K562 (cell line): ENCODE measurements around the gene DNAJB2. TPM values are rescaled to one million over a fixed set of nuclear protein-coding genes. Genes with fewer than 3 reads are reported as not detected.

Experiments
- ATAC-seq: fragments of 200-7000 bp; cut with Tn5 transposase; 3 replicates; pipeline ENCODE4 v1.9.1; 2020; ENCODE audit warnings: moderate library complexity
- BruUV-seq: library from RNA; stranded (reverse); fragments of 400-500 nt; replicated peaks from 2 replicates; lab custom pipeline; 2021; lab: Mats Ljungman, UMichigan
- CTCF ChIA-PET: fragments of 300-600 bp; formaldehyde crosslinking; extraction: SDS; loops from one replicate; lab custom pipeline; 2021; ENCODE audit warnings: low intra/inter-chr PET ratio; lab: Yijun Ruan, JAX
- POLR2A ChIA-PET: fragments of 300-600, 350-650 bp; sonication (Branson Sonifier 250); formaldehyde crosslinking; extraction: SDS; loops from one replicate; lab custom pipeline; 2021; ENCODE audit warnings: antibody characterized with exemption, inconsistent platforms; lab: Yijun Ruan, JAX
- DNase-seq, 4 experiments: peaks; one replicate each; pipeline versions ENCODE4 v3.0.0 to v3.0.0-alpha.2; 2011 to 2018; ENCODE audit warnings: low spot score in 3 of 4, mixed read lengths in 3 of 4; ENCODE audit errors: extremely low read depth in 1 of 4
- FAIRE-seq: peaks from 2 replicates; lab custom pipeline; 2011; peaks lifted over from hg19 to GRCh38; lab: Jason Lieb, UNC
- H2AFZ ChIP-seq: 2 replicates; pipeline ENCODE4 v1.6.0; 2011; ENCODE audit warnings: low read depth, low read length, control low read depth, inconsistent platforms
- H3K27ac ChIP-seq: fragments of 200-600 bp; 3 replicates; pipeline ENCODE4 v1.8.0; 2011; ENCODE audit warnings: low read depth, mild to moderate bottlenecking, control low read depth, inconsistent platforms, low read length, moderate library complexity, mixed read lengths; ENCODE audit errors: extremely low read depth
- H3K27me3 ChIP-seq, 2 experiments: fragments of 300-600 bp in 1 of 2; 2 replicates in 1 of 2; 3 replicates in 1 of 2; pipeline versions ENCODE4 v1.6.0 to v1.8.0; 2011; ENCODE audit warnings: inconsistent platforms in 2 of 2, low read length in 2 of 2, mild to moderate bottlenecking in 1 of 2, mixed read lengths in 1 of 2, moderate library complexity in 1 of 2; ENCODE audit not compliant: control insufficient read depth in 2 of 2, insufficient read depth in 2 of 2
- H3K36me3 ChIP-seq: fragments of 300-600 bp; 3 replicates; pipeline ENCODE4 v1.8.0; 2011; ENCODE audit warnings: mild to moderate bottlenecking, low read length, inconsistent platforms; ENCODE audit not compliant: control insufficient read depth, insufficient read depth
- H3K4me1 ChIP-seq, 2 experiments: fragments of 200-600 bp in 1 of 2; replicated peaks in 1 of 2; 2 replicates in 1 of 2; 3 replicates in 1 of 2; pipeline versions ENCODE4 v1.5.1 to v1.8.0; 2011; ENCODE audit warnings: inconsistent platforms in 2 of 2, low read length in 2 of 2, mild to moderate bottlenecking in 1 of 2, mixed read lengths in 1 of 2, moderate library complexity in 1 of 2; ENCODE audit not compliant: control insufficient read depth in 2 of 2, insufficient read depth in 2 of 2
- H3K4me2 ChIP-seq: 2 replicates; pipeline ENCODE4 v1.6.1; 2011; ENCODE audit warnings: low read length, control low read depth, inconsistent platforms, mixed read lengths; ENCODE audit not compliant: insufficient read depth
- H3K4me3 ChIP-seq: fragments of 200-600 bp; sonication (generic), shearing (Covaris generic); 2 replicates; pipeline ENCODE4 v1.5.1; 2016; ENCODE audit warnings: control low read depth, inconsistent platforms
- H3K79me2 ChIP-seq: fragments of 200-600 bp; 3 replicates; pipeline ENCODE4 v1.8.0; 2011; ENCODE audit warnings: low read length, inconsistent platforms; ENCODE audit not compliant: control insufficient read depth, insufficient read depth
- H3K9ac ChIP-seq, 2 experiments: 2 replicates each; pipeline versions ENCODE4 v1.6.0 to v1.6.1; 2011; ENCODE audit warnings: low read depth in 2 of 2, low read length in 2 of 2, control low read depth in 1 of 2, inconsistent platforms in 1 of 2, mild to moderate bottlenecking in 1 of 2, mixed read lengths in 1 of 2; ENCODE audit not compliant: insufficient read depth in 1 of 2
- H3K9me1 ChIP-seq: one replicate; pipeline ENCODE4 v1.6.0; 2011; ENCODE audit warnings: inconsistent platforms, mild to moderate bottlenecking, low read length, moderate library complexity; ENCODE audit not compliant: control insufficient read depth, insufficient read depth
- H3K9me3 ChIP-seq: replicated peaks from 2 replicates; pipeline ENCODE4 v1.5.1; 2011; ENCODE audit warnings: low read depth, low read length, inconsistent platforms; ENCODE audit not compliant: control insufficient read depth, insufficient read depth
- H4K20me1 ChIP-seq: replicated peaks from 2 replicates; pipeline ENCODE4 v1.6.1; 2011; ENCODE audit warnings: low read length, inconsistent platforms, mixed read lengths; ENCODE audit not compliant: control insufficient read depth, insufficient read depth
- ATF4 ChIP-seq: fragments of 450-650 bp; formaldehyde crosslinking; IDR thresholded peaks from 2 replicates; pipeline ENCODE4 v1.4.0; 2022; ENCODE audit warnings: mild to moderate bottlenecking, moderate library complexity
- HDAC3 ChIP-seq: fragments of 450-650 bp; IDR thresholded peaks from 2 replicates; pipeline ENCODE4 v1.6.1; 2018; ENCODE audit warnings: borderline replicate concordance, mild to moderate bottlenecking, moderate library complexity; ENCODE audit not compliant: partially characterized antibody
- MTF1 ChIP-seq: fragments of 250-450 bp; sonication (Bioruptor Pico); IDR thresholded peaks from 2 replicates; pipeline ENCODE4 v1.9.0; 2021; ENCODE audit warnings: moderate library complexity, mild to moderate bottlenecking, inconsistent platforms, borderline replicate concordance
- NELFE ChIP-seq: IDR thresholded peaks from 2 replicates; pipeline ENCODE4 v1.6.1; 2011; ENCODE audit warnings: mild to moderate bottlenecking; ENCODE audit not compliant: insufficient read depth, insufficient read length
- PURB ChIP-seq: sonication (generic); formaldehyde crosslinking; IDR thresholded peaks from 2 replicates; pipeline ENCODE4 v1.9.0; 2021; ENCODE audit warnings: low read depth, mild to moderate bottlenecking, missing genetic modification reagents
- SAFB2 ChIP-seq: fragments of 200-400 bp; formaldehyde crosslinking; IDR thresholded peaks from 2 replicates; pipeline ENCODE4 v1.6.1; 2018; ENCODE audit warnings: borderline replicate concordance, low read length, low read depth, moderate library complexity; ENCODE audit not compliant: severe bottlenecking
- SMAD2 ChIP-seq: fragments of 150-350 bp; IDR thresholded peaks from 2 replicates; pipeline ENCODE4 v1.6.1; 2014; ENCODE audit warnings: low read depth, mild to moderate bottlenecking, low read length
- TEAD2 ChIP-seq: fragments of 450-650 bp; IDR thresholded peaks from 2 replicates; pipeline ENCODE4 v1.6.1; 2016; ENCODE audit warnings: missing genetic modification characterization, control low read depth, missing compliant biosample characterization
- ZNF133 ChIP-seq: fragments of 250-450 bp; sonication (Bioruptor Pico); IDR thresholded peaks from 2 replicates; pipeline ENCODE4 v1.4.0; 2020; ENCODE audit warnings: mild to moderate bottlenecking
- ZNF282 ChIP-seq: sonication (generic); formaldehyde crosslinking; IDR thresholded peaks from 2 replicates; pipeline ENCODE4 v1.8.1; 2023; ENCODE audit warnings: missing genetic modification reagents
- ZNF609 ChIP-seq: sonication (generic); formaldehyde crosslinking; IDR thresholded peaks from 2 replicates; pipeline ENCODE4 v1.8.1; 2023; ENCODE audit warnings: missing genetic modification reagents, mild to moderate bottlenecking, borderline replicate concordance
- ZNF696 ChIP-seq: fragments of 250-450 bp; sonication (Bioruptor Pico); conservative IDR thresholded peaks from 2 replicates; pipeline ENCODE4 v1.4.0; 2020; ENCODE audit warnings: mild to moderate bottlenecking, moderate library complexity
- WGBS: fragments of 100-300 bp; shearing (Covaris generic); methylation state at CpG from one replicate; pipeline ENCODE4 v1.1.6; 2016; ENCODE audit warnings: low coverage, mixed read lengths; ENCODE audit not compliant: insufficient coverage; ENCODE audit errors: missing lambda C conversion rate; 5-methylcytosine and 5-hydroxymethylcytosine counted together
- in situ Hi-C: fragments of 300-500 bp; cut with MboI; formaldehyde crosslinking; loops from 4 replicates; pipeline ENCODE4 v1.15.0; 2018; ENCODE audit warnings: inconsistent platforms, mixed read lengths
- intact Hi-C: fragments of 100-400 bp; cut with micrococcal nuclease; formaldehyde crosslinking; loops from 2 replicates; pipeline ENCODE4 v1.14.2; 2022
- polyA plus RNA-seq, 8 experiments: library from polyadenylated mRNA; depleted of rRNA in 4 of 8; stranded (reverse) in 5 of 8; unstranded in 3 of 8; fragments of >200 nt; fragmentation: Nextera tagmentation in 2 of 8; fragmentation: Illumina TruSeq in 1 of 8; extraction: Ambion mirVana in 2 of 8; extraction: Trizol in 1 of 8; gene quantifications; 2 replicates each; pipeline versions ENCODE4 v1.2.1 to v1.2.3, GENCODE V29; 2011 to 2014; ENCODE audit warnings: inconsistent platforms in 1 of 8, missing spikeins in 1 of 8
- total RNA-seq, 7 experiments: library from RNA; depleted of rRNA in 6 of 7; stranded (reverse); fragments of >200 nt in 6 of 7; fragmentation: Illumina TruSeq in 2 of 7; extraction: Trizol in 2 of 7; gene quantifications; 2 replicates each; pipeline versions ENCODE4 v1.2.1 to v1.2.3, GENCODE V29; 2011 to 2021; ENCODE audit warnings: low replicate concordance in 1 of 7

Gene DNAJB2
- total and polyA plus RNA-seq, 9 of the 15 experiments (the other 6 are each of a cell fraction or from before 2014, with no cell fraction given) = 0.08 to 3.0 (median 2.2) TPM; not detected in 1

- no peaks in the 10 kb centered on the region for H3K79me2 ChIP-seq
- TF ChIP-seq MTF1 (CRISPR knock-in tag) = no peak
- TF ChIP-seq SMAD2 = no peak
- no peak for TF ChIP-seq ZNF282 (CRISPR knock-in tag)
- TF ChIP-seq ATF4 (CRISPR knock-in tag) = no peak
- no peak for TF ChIP-seq TEAD2 (tag)
- TF ChIP-seq PURB (CRISPR knock-in tag) = no peak
- TF ChIP-seq SAFB2 = no peak
- TF ChIP-seq ZNF609 (CRISPR knock-in tag) = no peak
- no peak for TF ChIP-seq ZNF133
- no peak for TF ChIP-seq ZNF696
- no peak for TF ChIP-seq NELFE
- TF ChIP-seq HDAC3 = no peak
- no peak for FAIRE-seq
- H2AFZ ChIP-seq = no peak overlapping the region
- H3K36me3 ChIP-seq = no peaks in the 10 kb centered on the region
- H3K9me3 ChIP-seq = no peaks in the 10 kb centered on the region
- intact Hi-C loops (no loop called here), in situ Hi-C loops (no loop called here)
- BruUV-seq = no TSS peak
- H3K9ac ChIP-seq = no peak overlapping the region
- H3K4me1 ChIP-seq = peaks cover 0 to 13% of the 10 kb centered on the region in 2 experiments; a peak in 1 of 5 replicates
- POLR2A ChIA-PET = no interaction called here
- no peak for ATAC-seq
- H3K4me3 ChIP-seq = no peak overlapping the region
- H3K9me1 ChIP-seq = no peaks in the 10 kb centered on the region
- H3K27ac ChIP-seq = no peak overlapping the region
- DNase-seq = no peak
- H3K4me2 ChIP-seq = no peak overlapping the region
- H4K20me1 ChIP-seq = no peaks in the 10 kb centered on the region
- CTCF ChIA-PET = no interaction called here
- peaks cover 0 to 22% of the 10 kb centered on the region in 2 experiments; a peak in 2 of 5 replicates for H3K27me3 ChIP-seq
- WGBS = 9% methylated on average over 2 of the region's 2 CpGs
These were observed 54.9 kb downstream of the DNAJB2 start for GRCh38 chr2:219334076-219334475.
